ENCODE measurements around the gene PDE4B. TPM values are rescaled to one million over a fixed set of nuclear protein-coding genes. Genes with fewer than 3 reads are reported as not detected.

The PDE4B gene
- total and polyA plus RNA-seq, 9 of the 15 experiments (the other 6 are each of a cell fraction or from before 2014, with no cell fraction given): 0.09 TPM; not detected in 8

GRCh38 chr1:66217561-66217960 is 424.9 kb downstream of the PDE4B start:
- Histone ChIP-seq H3K27me3 (ENCODE audit: control insufficient read depth in 2 of 2, insufficient read depth in 2 of 2, low read length in 2 of 2) (no peaks in the 10 kb centered on the region), H2AFZ (ENCODE audit: low read depth, low read length) (no peak overlapping the region), H3K79me2 (ENCODE audit: control insufficient read depth, insufficient read depth, low read length) (no peaks in the 10 kb centered on the region), H3K4me1 (replicated peaks in 1 of 2; ENCODE audit: control insufficient read depth in 2 of 2, insufficient read depth in 2 of 2, low read length in 2 of 2) (no peaks in the 10 kb centered on the region), H3K9me1 (ENCODE audit: control insufficient read depth, insufficient read depth, low read length) (no peaks in the 10 kb centered on the region), H3K9me3 (replicated peaks; ENCODE audit: control insufficient read depth, insufficient read depth, low read depth, low read length) (no peaks in the 10 kb centered on the region), H3K4me3 (no peak overlapping the region), H3K9ac (ENCODE audit: insufficient read depth in 1 of 2, low read depth in 2 of 2, low read length in 2 of 2) (no peak overlapping the region), H3K4me2 (ENCODE audit: insufficient read depth, low read length) (no peak overlapping the region), H3K27ac (ENCODE audit: extremely low read depth, low read depth, low read length) (no peak overlapping the region), H3K36me3 (ENCODE audit: control insufficient read depth, insufficient read depth, low read length) (no peaks in the 10 kb centered on the region), H4K20me1 (replicated peaks; ENCODE audit: control insufficient read depth, insufficient read depth, low read length) (no peaks in the 10 kb centered on the region)
- no peak for TF ChIP-seq CEBPG (CRISPR knock-in tag; IDR thresholded peaks at IDR 0.05)
- peak in 1 of 2 experiments; percentile 68; a peak in 2 of 4 replicates for TF ChIP-seq CEBPG (tag; conservative IDR thresholded peaks at IDR 0.05 in 1 of 2, IDR thresholded peaks at IDR 0.05 in 1 of 2)
- no peak for TF ChIP-seq NFIX (CRISPR knock-in tag; IDR thresholded peaks at IDR 0.05; ENCODE audit: low read depth)
- in situ Hi-C loops (cut with MboI) (no loop called here), intact Hi-C loops (cut with micrococcal nuclease) (no loop called here)
- WGBS (ENCODE audit: insufficient coverage, low coverage, missing lambda C conversion rate): 3% methylated on average over 2 of the region's 2 CpGs
- DNase-seq (ENCODE audit: extremely low read depth in 1 of 4, low spot score in 3 of 4) (no peak), FAIRE-seq (no peak), ATAC-seq (no peak)
- CTCF ChIA-PET (ENCODE audit: low intra/inter-chr PET ratio): no interaction called here
- POLR2A ChIA-PET: interaction anchor here (0.6 kb wide), 1 partner anchor 426 kb away, joined by 3 read pairs; no protein-coding TSS in a partner anchor
- BruUV-seq (replicated peaks): no TSS peak

GRCh38 chr1:66220477-66220876 is 427.8 kb downstream of the PDE4B start:
- ATAC-seq: no peak
- Histone ChIP-seq H3K27me3 (ENCODE audit: control insufficient read depth in 2 of 2, insufficient read depth in 2 of 2, low read length in 2 of 2) (no peaks in the 10 kb centered on the region), H3K36me3 (ENCODE audit: control insufficient read depth, insufficient read depth, low read length) (no peaks in the 10 kb centered on the region), H3K9ac (ENCODE audit: insufficient read depth in 1 of 2, low read depth in 2 of 2, low read length in 2 of 2) (no peak overlapping the region), H3K79me2 (ENCODE audit: control insufficient read depth, insufficient read depth, low read length) (no peaks in the 10 kb centered on the region), H4K20me1 (replicated peaks; ENCODE audit: control insufficient read depth, insufficient read depth, low read length) (no peaks in the 10 kb centered on the region), H3K4me2 (ENCODE audit: insufficient read depth, low read length) (no peak overlapping the region), H3K4me3 (no peak overlapping the region), H3K27ac (ENCODE audit: extremely low read depth, low read depth, low read length) (no peak overlapping the region), H3K9me3 (replicated peaks; ENCODE audit: control insufficient read depth, insufficient read depth, low read depth, low read length) (no peaks in the 10 kb centered on the region), H2AFZ (ENCODE audit: low read depth, low read length) (no peak overlapping the region), H3K9me1 (ENCODE audit: control insufficient read depth, insufficient read depth, low read length) (no peaks in the 10 kb centered on the region), H3K4me1 (replicated peaks in 1 of 2; ENCODE audit: control insufficient read depth in 2 of 2, insufficient read depth in 2 of 2, low read length in 2 of 2) (no peaks in the 10 kb centered on the region)
- WGBS (ENCODE audit: insufficient coverage, low coverage, missing lambda C conversion rate): 0% methylated on average over 1 of the region's 1 CpG
- intact Hi-C loops (cut with micrococcal nuclease): no loop called here
- POLR2A ChIA-PET: no interaction called here
- no peak for TF ChIP-seq HNRNPK (IDR thresholded peaks at IDR 0.05; ENCODE audit: low read depth, low read length, poor library complexity, severe bottlenecking)
- no peak for DNase-seq (ENCODE audit: extremely low read depth in 1 of 4, low spot score in 3 of 4)
- no TSS peak for BruUV-seq (replicated peaks)
- in situ Hi-C loops (cut with MboI): no loop called here
- CTCF ChIA-PET (ENCODE audit: low intra/inter-chr PET ratio): no interaction called here
- FAIRE-seq: no peak
